Stimulated activated naive CD8-positive, alpha-beta T cell treated with anti-CD3 and anti-CD28 coated beads, Interleukin-15, Interleukin-2, amounts not matched to agents 100 U/mL and 50 U/mL, for 24 hours (primary cell): ENCODE measurements around the gene PRKAR2A.

Experiments
- ATAC-seq: fragments of 150-1000 bp; cut with Tn5 transposase; one replicate; pipeline ENCODE4 v1.10.0; 2021
- DNase-seq: peaks from one replicate; pipeline ENCODE4 v3.0.0; 2021

The PRKAR2A gene

GRCh38 chr3:48847504-48848423 lies at the start of gene PRKAR2A:
TSS of gene PRKAR2A (minus strand) at chr3:48847874. CDS start at chr3:48847596, 278 bp downstream.
- peak; percentile 90 for DNase-seq

GRCh38 chr3:48896936-48897335 lies 49.3 kb upstream of the PRKAR2A start:
- ATAC-seq (no peak), DNase-seq (no peak)

More at GRCh38 chr3:48847504-48848423, at the start of gene PRKAR2A:
- peak; percentile 92 for ATAC-seq

DNA sequence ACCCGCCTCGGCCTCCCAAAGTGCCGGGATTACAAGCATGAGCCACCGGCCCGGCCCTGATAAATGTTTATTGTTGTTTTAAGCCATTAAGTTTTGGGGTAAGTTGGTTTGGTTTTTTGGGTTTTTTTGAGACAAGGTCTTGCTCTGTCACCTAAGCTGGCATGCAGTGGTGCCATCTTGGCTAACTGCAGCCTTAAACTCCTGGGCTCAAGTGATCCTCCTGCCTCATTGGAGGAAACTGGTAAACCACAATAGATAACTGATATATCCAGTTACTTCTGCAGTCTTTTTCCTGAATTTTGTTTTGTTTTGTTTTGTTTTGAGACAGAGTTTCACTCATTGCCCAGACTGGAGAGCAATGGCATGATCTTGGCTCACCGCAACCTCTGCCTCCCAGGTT lies 46.8 kb upstream of the PRKAR2A start:
- DNase-seq, result no peak
- no peak for ATAC-seq

- ATAC-seq, result no peak
- no peak for DNase-seq
Measured at GRCh38 chr3:48891606-48892005, 43.9 kb upstream of the PRKAR2A start.

DNA sequence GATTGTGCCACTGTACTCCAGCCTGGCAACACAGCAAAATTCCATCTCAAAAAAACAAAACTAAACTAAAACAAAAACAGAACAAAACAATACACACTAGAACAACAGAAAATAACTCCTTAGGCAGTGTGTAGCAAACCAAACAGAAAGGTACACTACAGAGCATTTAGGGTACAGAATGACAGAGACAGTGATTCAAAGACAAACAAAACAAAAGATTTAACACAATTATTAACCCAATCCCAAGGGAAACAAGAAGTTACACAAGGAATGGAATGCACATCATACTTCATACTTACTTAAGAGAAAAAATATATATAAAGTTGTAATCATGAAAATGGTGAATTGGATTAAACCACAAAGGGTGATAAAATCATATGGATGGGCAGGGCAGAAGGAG lies 38.1 kb upstream of the PRKAR2A start:
- ATAC-seq (no peak), DNase-seq (no peak)

DNA sequence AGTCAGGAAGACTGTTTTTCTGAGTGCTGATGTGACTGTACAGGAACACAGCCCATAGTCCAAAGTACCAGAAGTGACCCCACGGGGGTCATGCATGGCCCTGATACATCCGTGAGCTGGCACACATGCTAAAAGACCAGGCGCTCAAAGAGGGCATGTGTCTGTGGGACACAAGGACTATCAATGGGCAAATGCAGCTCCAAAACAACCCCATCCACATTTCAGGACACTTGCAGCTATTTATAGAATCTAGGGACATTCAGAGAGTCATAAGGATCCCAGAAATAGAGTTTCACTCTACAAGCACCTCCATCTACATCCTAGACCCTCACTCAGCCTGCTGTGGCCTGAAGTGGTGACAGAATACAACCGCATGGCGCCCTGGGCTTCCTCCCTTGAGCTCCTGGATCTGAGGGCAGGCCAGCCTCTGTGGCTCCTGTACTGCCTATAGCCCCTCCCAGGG lies 34.0 kb upstream of the PRKAR2A start:
- ATAC-seq (no peak), DNase-seq (no peak)

GRCh38 chr3:48881006-48881405 lies 33.3 kb upstream of the PRKAR2A start:
- ATAC-seq (no peak), DNase-seq (no peak)

- DNase-seq, result no peak
- no peak for ATAC-seq
Measured at GRCh38 chr3:48879994-48880377, 32.3 kb upstream of the PRKAR2A start.

DNA sequence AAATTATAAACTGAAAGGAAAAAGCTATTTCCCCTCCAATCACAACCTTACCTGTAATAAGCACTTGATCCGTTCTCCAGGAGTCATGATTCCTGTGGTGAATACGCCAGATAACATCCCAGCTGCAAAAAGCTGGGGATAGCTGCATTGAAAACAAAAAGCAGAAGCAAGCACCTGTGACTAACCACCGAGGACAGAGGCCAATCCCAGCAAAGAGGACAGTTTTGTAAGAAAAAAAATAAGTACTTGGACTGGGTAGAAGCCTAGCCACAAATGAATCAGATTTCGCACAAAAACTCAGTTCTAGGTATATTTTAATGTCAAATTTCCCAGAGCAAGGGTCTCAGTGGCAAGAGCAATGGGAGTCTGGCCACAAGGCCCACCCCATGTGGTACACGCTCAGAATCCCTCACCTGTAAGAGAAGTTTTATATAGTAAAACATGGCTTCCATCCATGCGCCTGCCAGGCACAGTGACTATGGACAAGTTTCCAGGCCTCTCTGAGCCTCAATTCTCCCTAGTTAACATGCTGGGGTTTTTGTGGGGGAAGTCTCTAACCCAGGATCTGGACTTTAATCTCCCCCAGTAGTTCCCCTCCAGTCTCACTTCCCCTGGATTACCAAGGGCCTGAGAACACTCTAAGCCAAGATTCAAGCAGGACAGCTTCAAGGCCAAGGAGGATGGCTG lies 31.8 kb upstream of the PRKAR2A start:
- DNase-seq (no peak), ATAC-seq (peak; percentile 14)

DNA sequence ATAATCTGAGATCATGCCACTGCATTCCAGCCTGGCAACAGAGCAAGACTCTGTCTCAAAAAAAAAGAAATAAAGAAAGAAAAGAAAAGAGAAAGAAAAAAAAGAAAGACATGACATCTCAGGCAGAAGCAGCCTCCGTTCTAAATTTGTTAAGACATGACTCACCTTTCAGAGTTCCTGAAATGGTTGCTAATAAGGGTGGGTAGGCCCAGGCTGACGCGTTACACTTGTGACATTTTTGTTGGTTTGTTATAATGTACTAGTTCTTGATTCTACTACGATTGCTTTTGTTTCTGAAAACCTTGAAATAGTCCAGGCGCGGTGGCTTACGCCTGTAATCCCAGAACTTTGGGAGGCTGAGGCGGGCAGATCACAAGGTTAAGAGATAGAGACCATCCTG lies 30.0 kb upstream of the PRKAR2A start:
- no peak for DNase-seq
- ATAC-seq, result no peak

DNA sequence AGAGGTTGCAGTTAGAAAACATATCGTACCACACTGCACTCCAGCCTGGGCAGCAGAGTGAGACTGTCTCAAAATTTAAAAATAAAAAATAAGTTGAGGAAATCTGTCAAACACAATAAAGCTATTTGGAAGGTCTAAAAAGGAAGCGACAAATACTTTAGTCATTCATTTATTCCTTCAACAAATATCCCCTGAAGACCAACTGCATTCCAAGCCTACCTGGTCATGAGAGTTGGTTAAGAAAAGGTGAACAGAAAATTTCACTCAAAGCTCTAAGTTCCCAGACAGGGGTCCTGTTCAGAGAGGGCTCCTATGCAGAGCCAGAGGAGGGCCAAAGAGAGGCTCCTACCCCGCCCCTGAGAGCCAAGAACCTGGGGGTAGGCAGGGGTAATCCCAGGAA lies 15.4 kb upstream of the PRKAR2A start:
- ATAC-seq (no peak), DNase-seq (no peak)

GRCh38 chr3:48859206-48859605 lies 11.5 kb upstream of the PRKAR2A start:
- no peak for DNase-seq
- ATAC-seq, result no peak

- DNase-seq (no peak), ATAC-seq (no peak)
Measured at GRCh38 chr3:48858709-48859108, 11.0 kb upstream of the PRKAR2A start.

DNA sequence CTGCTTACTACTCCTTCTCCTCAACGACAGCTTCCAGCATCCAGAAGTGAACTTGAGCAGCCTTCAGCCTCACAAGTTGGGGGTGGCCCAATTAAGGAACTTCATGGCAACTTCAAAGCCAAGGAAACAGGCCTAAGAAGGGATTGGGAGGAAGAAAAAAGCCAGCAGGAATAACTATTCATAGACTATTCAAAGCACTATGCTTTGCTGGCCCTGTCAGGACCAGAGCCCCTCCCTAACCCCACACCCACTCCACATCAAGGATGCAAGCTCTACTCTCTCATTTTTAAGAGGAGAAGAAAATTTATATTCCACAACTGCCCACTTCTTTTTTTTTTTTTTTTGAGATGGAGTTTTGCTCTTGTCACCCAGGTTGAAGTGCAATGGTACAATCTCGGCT lies 10.0 kb upstream of the PRKAR2A start:
- no peak for DNase-seq
- no peak for ATAC-seq

- DNase-seq (no peak), ATAC-seq (no peak)
Measured at GRCh38 chr3:48856469-48856868, 8.8 kb upstream of the PRKAR2A start.

DNA sequence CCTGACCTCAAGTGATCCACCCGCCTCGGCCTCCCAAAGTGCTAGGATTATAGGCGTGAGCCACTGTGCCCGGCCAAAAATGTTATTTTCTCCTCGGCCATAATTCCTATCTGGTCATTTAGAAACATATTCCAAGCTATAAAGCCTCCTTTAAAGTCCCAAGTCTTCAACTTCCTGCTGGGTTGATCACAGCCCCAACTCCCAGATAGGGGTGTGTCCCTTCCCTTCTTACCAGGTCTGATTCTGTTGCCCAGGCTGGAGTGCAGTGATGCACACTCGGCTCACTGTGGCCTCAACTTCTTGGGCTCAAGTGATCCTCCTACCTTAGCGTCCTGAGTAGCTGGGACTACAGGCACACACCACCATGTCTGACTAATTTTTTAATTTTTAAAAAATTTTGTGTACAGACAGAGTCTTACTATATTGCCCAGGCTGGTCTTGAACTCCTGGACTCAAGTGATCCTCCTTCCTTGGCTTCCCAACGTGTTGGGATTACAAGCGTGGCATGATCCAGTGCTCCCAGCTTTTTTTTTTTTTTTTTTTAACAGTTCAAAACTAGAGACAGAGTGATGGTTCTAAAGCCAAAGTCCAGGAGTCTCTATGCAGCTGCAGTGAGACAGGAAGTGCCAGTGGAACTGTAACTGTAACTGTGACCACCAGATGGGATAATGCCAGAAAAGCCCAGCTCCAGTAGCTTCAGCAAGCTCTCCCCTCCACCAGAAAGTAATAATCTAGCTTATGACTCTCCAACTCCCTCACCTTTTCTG lies 8.2 kb upstream of the PRKAR2A start:
- ATAC-seq (no peak), DNase-seq (no peak)

DNA sequence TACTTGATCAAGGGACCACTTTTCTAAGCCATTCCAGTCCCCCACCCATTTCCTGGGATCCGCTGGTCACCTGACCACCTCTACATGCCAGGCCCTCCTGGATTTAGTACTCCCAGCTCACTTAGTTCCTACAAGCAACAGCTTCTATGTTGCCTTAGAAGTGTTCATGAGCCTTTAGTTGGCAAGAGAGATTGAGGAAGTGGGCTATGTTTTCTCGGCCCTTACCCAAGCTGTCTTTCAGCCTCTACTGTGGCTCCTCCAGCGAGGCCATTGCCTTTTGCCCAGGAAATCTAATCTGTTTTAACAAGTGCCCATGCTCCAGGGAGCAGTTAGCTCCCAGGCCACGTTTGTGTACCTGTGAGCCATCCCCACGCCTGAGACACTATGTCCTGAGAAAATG lies 4.5 kb upstream of the PRKAR2A start:
- ATAC-seq, result no peak
- DNase-seq, result no peak

GRCh38 chr3:48851407-48851806 lies 3.7 kb upstream of the PRKAR2A start:
- ATAC-seq, result no peak
- DNase-seq, result no peak

DNA sequence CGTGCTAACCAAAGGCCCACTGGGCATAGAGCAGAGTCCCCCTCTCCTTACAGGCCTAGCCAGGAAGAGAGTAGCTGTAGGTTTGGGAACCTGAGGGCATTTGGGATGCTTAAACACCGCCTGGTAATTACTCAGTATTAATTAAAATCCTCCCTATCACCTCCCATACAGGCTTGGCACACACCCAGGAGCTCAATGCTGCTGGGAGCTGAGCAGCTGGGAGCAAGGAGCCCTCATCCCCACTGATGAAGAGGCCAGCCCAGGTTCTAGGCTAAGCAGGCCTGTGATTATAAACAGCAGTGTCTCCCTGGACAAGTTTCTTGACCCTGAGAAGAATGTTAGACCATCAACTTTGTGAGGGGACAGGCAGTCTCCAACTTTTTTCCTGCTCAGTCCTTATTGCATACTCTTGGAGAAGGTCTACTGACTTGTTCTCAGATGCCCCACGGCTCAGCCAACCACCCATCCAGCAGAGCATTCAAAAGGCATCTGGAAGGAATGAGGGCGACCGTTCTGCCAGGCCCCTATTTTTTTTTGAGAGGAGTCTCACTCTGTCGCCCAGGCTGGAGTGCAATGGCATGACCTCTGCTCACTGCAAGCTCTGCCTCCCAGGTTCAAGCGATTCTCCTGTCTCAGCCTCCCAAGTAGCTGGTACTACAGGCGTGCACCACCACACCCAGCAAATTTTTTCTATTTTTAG lies 1.3 kb upstream of the PRKAR2A start:
- no peak for DNase-seq

GRCh38 chr3:48847053-48847503 lies 596 bp downstream of the PRKAR2A start:
- ATAC-seq, result peak; percentile 58
- DNase-seq, result peak; percentile 65

More for the DNA sequence above, 1.3 kb upstream of the PRKAR2A start:
- ATAC-seq, result no peak

- ATAC-seq (no peak), DNase-seq (no peak)
Measured at GRCh38 chr3:48845170-48845569, 2.5 kb downstream of the PRKAR2A start.

DNA sequence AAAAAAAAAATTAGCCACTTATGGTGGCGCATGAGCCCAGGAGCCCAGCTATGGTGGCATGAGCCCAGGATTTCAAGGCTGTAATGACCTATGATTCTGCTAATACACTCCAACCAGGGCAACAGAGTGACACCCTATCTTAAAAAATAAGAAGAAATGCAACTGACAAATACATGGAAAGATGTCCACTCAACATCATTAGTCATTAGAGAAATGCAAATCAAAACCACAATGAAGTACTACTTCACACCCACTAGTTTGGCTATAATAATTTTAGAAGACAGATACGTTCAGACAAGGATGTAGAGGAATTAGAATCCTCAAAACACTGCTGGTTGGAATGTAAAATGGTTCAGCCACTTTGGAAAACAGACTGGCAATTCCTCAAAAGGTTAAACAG lies 10.5 kb downstream of the PRKAR2A start:
- ATAC-seq (no peak), DNase-seq (no peak)
